ENCODE results near the gene ADAMTS6. TPM values are rescaled to one million over a fixed set of nuclear protein-coding genes. Genes with fewer than 3 reads are reported as not detected.

The ADAMTS6 gene
- total and polyA plus RNA-seq, 2 experiments from 2014 or later, result 0.78 to 2.0 TPM

DNA sequence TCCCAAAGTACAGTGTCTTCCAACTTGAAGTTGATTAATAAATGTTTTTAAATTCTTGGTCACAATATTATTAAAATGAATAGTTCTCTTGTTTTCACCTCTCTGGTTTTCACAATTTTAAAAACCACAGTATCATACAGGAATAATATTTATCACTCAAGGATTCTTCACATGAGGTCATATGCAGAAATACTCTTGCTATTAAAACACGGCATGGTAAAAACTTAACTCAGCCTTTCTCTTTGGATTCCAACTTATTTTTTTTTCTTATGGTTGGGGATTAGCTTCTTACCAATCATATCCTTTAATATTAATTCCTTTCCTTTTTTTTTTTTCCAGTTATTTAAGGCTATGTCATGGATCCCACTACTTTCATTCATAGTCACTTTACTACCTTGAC, 289.4 kb downstream of the ADAMTS6 start:
- H4K20me1 ChIP-seq (replicated peaks; ENCODE audit: insufficient read depth), result no peaks in the 10 kb centered on the region

More for the DNA sequence above, 289.4 kb downstream of the ADAMTS6 start:
- no peaks in the 10 kb centered on the region for H3K36me3 ChIP-seq (ENCODE audit: insufficient read depth)
- H2AFZ ChIP-seq, result no peak overlapping the region
- Mint-ChIP-seq H3K4me3 (no peak overlapping the region), H3K9me3 (no peaks in the 10 kb centered on the region), H3K27ac (no peak overlapping the region), H3K4me1 (no peaks in the 10 kb centered on the region; the same call in 2 of the 3 replicates), H3K36me3 (ENCODE audit: low read depth) (no peaks in the 10 kb centered on the region), H3K27me3 (ENCODE audit: insufficient read depth, low read depth, poor library complexity) (no peaks in the 10 kb centered on the region)
- ATAC-seq, result no peak
- H3K9me2 ChIP-seq (ENCODE audit: insufficient read depth), result no peaks in the 10 kb centered on the region
- TF ChIP-seq, protein P1, sequence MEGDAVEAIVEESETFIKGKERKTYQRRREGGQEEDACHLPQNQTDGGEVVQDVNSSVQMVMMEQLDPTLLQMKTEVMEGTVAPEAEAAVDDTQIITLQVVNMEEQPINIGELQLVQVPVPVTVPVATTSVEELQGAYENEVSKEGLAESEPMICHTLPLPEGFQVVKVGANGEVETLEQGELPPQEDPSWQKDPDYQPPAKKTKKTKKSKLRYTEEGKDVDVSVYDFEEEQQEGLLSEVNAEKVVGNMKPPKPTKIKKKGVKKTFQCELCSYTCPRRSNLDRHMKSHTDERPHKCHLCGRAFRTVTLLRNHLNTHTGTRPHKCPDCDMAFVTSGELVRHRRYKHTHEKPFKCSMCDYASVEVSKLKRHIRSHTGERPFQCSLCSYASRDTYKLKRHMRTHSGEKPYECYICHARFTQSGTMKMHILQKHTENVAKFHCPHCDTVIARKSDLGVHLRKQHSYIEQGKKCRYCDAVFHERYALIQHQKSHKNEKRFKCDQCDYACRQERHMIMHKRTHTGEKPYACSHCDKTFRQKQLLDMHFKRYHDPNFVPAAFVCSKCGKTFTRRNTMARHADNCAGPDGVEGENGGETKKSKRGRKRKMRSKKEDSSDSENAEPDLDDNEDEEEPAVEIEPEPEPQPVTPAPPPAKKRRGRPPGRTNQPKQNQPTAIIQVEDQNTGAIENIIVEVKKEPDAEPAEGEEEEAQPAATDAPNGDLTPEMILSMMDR (conservative IDR thresholded peaks at IDR 0.05; ENCODE audit: low read depth in 2 of 2), result no peak
- no peak for TF ChIP-seq POLR2AphosphoS5 (IDR thresholded peaks at IDR 0.05; ENCODE audit: low read depth)
- no peak for TF ChIP-seq ZNF331 (CRISPR knock-in tag; IDR thresholded peaks at IDR 0.05; ENCODE audit: low read depth)
- TF ChIP-seq EZH2 (IDR thresholded peaks at IDR 0.05; ENCODE audit: low read depth, unreplicated experiment), result no peak
- TF ChIP-seq, protein P2, sequence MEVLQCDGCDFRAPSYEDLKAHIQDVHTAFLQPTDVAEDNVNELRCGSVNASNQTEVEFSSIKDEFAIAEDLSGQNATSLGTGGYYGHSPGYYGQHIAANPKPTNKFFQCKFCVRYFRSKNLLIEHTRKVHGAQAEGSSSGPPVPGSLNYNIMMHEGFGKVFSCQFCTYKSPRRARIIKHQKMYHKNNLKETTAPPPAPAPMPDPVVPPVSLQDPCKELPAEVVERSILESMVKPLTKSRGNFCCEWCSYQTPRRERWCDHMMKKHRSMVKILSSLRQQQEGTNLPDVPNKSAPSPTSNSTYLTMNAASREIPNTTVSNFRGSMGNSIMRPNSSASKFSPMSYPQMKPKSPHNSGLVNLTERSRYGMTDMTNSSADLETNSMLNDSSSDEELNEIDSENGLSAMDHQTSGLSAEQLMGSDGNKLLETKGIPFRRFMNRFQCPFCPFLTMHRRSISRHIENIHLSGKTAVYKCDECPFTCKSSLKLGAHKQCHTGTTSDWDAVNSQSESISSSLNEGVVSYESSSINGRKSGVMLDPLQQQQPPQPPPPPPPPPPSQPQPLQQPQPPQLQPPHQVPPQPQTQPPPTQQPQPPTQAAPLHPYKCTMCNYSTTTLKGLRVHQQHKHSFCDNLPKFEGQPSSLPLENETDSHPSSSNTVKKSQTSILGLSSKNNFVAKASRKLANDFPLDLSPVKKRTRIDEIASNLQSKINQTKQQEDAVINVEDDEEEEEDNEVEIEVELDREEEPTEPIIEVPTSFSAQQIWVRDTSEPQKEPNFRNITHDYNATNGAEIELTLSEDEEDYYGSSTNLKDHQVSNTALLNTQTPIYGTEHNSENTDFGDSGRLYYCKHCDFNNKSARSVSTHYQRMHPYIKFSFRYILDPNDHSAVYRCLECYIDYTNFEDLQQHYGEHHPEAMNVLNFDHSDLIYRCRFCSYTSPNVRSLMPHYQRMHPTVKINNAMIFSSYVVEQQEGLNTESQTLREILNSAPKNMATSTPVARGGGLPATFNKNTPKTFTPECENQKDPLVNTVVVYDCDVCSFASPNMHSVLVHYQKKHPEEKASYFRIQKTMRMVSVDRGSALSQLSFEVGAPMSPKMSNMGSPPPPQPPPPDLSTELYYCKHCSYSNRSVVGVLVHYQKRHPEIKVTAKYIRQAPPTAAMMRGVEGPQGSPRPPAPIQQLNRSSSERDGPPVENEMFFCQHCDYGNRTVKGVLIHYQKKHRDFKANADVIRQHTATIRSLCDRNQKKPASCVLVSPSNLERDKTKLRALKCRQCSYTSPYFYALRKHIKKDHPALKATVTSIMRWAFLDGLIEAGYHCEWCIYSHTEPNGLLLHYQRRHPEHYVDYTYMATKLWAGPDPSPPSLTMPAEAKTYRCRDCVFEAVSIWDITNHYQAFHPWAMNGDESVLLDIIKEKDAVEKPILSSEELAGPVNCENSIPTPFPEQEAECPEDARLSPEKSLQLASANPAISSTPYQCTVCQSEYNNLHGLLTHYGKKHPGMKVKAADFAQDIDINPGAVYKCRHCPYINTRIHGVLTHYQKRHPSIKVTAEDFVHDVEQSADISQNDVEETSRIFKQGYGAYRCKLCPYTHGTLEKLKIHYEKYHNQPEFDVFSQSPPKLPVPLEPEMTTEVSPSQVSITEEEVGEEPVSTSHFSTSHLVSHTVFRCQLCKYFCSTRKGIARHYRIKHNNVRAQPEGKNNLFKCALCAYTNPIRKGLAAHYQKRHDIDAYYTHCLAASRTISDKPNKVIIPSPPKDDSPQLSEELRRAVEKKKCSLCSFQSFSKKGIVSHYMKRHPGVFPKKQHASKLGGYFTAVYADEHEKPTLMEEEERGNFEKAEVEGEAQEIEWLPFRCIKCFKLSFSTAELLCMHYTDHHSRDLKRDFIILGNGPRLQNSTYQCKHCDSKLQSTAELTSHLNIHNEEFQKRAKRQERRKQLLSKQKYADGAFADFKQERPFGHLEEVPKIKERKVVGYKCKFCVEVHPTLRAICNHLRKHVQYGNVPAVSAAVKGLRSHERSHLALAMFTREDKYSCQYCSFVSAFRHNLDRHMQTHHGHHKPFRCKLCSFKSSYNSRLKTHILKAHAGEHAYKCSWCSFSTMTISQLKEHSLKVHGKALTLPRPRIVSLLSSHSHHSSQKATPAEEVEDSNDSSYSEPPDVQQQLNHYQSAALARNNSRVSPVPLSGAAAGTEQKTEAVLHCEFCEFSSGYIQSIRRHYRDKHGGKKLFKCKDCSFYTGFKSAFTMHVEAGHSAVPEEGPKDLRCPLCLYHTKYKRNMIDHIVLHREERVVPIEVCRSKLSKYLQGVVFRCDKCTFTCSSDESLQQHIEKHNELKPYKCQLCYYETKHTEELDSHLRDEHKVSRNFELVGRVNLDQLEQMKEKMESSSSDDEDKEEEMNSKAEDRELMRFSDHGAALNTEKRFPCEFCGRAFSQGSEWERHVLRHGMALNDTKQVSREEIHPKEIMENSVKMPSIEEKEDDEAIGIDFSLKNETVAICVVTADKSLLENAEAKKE (CRISPR knock-in tag; IDR thresholded peaks at IDR 0.05), result no peak
- TF ChIP-seq, protein P3, sequence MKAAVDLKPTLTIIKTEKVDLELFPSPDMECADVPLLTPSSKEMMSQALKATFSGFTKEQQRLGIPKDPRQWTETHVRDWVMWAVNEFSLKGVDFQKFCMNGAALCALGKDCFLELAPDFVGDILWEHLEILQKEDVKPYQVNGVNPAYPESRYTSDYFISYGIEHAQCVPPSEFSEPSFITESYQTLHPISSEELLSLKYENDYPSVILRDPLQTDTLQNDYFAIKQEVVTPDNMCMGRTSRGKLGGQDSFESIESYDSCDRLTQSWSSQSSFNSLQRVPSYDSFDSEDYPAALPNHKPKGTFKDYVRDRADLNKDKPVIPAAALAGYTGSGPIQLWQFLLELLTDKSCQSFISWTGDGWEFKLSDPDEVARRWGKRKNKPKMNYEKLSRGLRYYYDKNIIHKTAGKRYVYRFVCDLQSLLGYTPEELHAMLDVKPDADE (IDR thresholded peaks at IDR 0.05), result no peak
- no peak for TF ChIP-seq STAT1 (IDR thresholded peaks at IDR 0.05; ENCODE audit: unreplicated experiment)
- no peak for TF ChIP-seq ZNF114 (CRISPR knock-in tag; IDR thresholded peaks at IDR 0.05)
- TF ChIP-seq JUNB (IDR thresholded peaks at IDR 0.05; ENCODE audit: unreplicated experiment), result no peak
- no peak for TF ChIP-seq EZH2phosphoT487 (IDR thresholded peaks at IDR 0.05; ENCODE audit: unreplicated experiment)
- TF ChIP-seq, protein P4, sequence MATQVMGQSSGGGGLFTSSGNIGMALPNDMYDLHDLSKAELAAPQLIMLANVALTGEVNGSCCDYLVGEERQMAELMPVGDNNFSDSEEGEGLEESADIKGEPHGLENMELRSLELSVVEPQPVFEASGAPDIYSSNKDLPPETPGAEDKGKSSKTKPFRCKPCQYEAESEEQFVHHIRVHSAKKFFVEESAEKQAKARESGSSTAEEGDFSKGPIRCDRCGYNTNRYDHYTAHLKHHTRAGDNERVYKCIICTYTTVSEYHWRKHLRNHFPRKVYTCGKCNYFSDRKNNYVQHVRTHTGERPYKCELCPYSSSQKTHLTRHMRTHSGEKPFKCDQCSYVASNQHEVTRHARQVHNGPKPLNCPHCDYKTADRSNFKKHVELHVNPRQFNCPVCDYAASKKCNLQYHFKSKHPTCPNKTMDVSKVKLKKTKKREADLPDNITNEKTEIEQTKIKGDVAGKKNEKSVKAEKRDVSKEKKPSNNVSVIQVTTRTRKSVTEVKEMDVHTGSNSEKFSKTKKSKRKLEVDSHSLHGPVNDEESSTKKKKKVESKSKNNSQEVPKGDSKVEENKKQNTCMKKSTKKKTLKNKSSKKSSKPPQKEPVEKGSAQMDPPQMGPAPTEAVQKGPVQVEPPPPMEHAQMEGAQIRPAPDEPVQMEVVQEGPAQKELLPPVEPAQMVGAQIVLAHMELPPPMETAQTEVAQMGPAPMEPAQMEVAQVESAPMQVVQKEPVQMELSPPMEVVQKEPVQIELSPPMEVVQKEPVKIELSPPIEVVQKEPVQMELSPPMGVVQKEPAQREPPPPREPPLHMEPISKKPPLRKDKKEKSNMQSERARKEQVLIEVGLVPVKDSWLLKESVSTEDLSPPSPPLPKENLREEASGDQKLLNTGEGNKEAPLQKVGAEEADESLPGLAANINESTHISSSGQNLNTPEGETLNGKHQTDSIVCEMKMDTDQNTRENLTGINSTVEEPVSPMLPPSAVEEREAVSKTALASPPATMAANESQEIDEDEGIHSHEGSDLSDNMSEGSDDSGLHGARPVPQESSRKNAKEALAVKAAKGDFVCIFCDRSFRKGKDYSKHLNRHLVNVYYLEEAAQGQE (IDR thresholded peaks at IDR 0.05; ENCODE audit: unreplicated experiment), result no peak
- no peak for TF ChIP-seq CREB1 (CRISPR knock-in tag; IDR thresholded peaks at IDR 0.05; ENCODE audit: low read depth)
- no peaks in the 10 kb centered on the region for H3K27me3 ChIP-seq (ENCODE audit: insufficient read depth)
- no peak overlapping the region for H3K4me2 ChIP-seq
- no peaks in the 10 kb centered on the region for H3K79me2 ChIP-seq (replicated peaks; ENCODE audit: insufficient read depth)
- no peaks in the 10 kb centered on the region for H3K4me1 ChIP-seq (ENCODE audit: insufficient read depth)
- H3K4me3 ChIP-seq, result no peak overlapping the region
- no peak for DNase-seq (ENCODE audit: low spot score)
- H3K27ac ChIP-seq (ENCODE audit: low read depth), result no peak overlapping the region
- no peaks in the 10 kb centered on the region for H3F3A ChIP-seq (replicated peaks; ENCODE audit: low read depth)

Measured in GM23338 (cell line).